Measurements from ENCODE around the gene CBR1. TPM values are rescaled to one million over a fixed set of nuclear protein-coding genes. Genes with fewer than 3 reads are reported as not detected.

CBR1 gene
- total RNA-seq, 4 donors from 2014 or later, result 159 to 406 (median 222) TPM

DNA sequence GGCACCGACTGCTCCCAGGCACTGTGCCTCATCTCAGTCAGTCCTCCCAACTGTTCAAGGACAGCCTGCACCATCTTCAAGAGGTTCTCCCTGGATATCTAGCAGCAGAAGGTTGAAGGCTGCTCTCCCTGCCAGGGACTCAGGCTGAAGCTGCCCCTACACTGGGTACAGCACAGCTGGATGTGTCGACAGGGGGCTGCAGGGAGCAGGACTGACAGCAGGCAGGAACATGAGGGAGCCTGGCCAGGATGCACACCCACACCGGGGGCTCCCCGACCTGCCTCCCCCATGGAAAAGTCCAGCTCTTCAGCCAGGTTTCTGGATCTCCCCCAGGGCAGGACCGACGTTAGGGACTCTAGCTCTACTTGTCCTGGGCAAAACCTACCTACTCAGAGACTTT lies 30.0 kb upstream of the CBR1 start:
- no peak for DNase-seq (ENCODE audit: low spot score in 2 of 2)
- TF ChIP-seq EP300 (IDR thresholded peaks at IDR 0.05) (no peak), POLR2A (IDR thresholded peaks at IDR 0.05) (no peak)
- TF ChIP-seq, protein P1, sequence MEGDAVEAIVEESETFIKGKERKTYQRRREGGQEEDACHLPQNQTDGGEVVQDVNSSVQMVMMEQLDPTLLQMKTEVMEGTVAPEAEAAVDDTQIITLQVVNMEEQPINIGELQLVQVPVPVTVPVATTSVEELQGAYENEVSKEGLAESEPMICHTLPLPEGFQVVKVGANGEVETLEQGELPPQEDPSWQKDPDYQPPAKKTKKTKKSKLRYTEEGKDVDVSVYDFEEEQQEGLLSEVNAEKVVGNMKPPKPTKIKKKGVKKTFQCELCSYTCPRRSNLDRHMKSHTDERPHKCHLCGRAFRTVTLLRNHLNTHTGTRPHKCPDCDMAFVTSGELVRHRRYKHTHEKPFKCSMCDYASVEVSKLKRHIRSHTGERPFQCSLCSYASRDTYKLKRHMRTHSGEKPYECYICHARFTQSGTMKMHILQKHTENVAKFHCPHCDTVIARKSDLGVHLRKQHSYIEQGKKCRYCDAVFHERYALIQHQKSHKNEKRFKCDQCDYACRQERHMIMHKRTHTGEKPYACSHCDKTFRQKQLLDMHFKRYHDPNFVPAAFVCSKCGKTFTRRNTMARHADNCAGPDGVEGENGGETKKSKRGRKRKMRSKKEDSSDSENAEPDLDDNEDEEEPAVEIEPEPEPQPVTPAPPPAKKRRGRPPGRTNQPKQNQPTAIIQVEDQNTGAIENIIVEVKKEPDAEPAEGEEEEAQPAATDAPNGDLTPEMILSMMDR (IDR thresholded peaks at IDR 0.05), result no peak
- Histone ChIP-seq H3K27me3 (no peaks in the 10 kb centered on the region), H3K36me3 (peaks cover 4 to 98% (median 4%) of the 10 kb centered on the region in 3 donors), H3K27ac (peak overlapping the region in 1 of 4 donors; percentile 60), H3K9me3 (no peaks in the 10 kb centered on the region), H3K4me1 (peaks cover 0 to 10% (median 0%) of the 10 kb centered on the region in 4 donors), H3K4me3 (no peak overlapping the region)
- WGBS, 2 donors, result 66 to 78% methylated on average over 6 of the region's 6 CpGs

DNA sequence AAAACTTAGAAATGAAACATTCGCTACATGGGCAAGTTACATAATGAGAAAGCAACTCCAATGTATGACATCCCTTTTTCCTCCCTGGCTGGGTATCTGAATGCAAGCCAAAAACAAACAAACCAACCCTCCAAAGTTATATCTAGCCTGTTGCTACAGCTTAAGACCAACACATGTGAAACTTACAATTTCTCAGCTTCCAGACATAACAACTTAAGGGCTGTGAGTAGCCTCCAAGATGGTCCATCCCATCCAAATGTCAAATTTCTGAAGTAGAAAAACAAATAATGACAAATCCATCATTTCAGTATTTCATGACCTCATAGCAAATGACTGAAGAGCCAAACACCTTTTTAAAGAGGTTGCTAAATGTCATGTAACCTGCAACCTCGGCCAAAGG lies 29.4 kb upstream of the CBR1 start:
- H3K4me3 ChIP-seq, result no peak overlapping the region
- H3K4me1 ChIP-seq, result peaks cover 0 to 10% (median 0%) of the 10 kb centered on the region in 4 donors
- H3K9me3 ChIP-seq, result no peaks in the 10 kb centered on the region
- no peaks in the 10 kb centered on the region for H3K27me3 ChIP-seq
- no peak for DNase-seq (ENCODE audit: low spot score in 2 of 2)
- peaks cover 4 to 98% (median 4%) of the 10 kb centered on the region in 3 donors for H3K36me3 ChIP-seq
- H3K27ac ChIP-seq, result peak overlapping the region in 1 of 4 donors; percentile 60
- WGBS, 2 donors, result 59 to 86% methylated on average over 2 of the region's 2 CpGs
- TF ChIP-seq POLR2A (IDR thresholded peaks at IDR 0.05) (no peak), EP300 (IDR thresholded peaks at IDR 0.05) (no peak)
- TF ChIP-seq, protein P1 (IDR thresholded peaks at IDR 0.05), result no peak

DNA sequence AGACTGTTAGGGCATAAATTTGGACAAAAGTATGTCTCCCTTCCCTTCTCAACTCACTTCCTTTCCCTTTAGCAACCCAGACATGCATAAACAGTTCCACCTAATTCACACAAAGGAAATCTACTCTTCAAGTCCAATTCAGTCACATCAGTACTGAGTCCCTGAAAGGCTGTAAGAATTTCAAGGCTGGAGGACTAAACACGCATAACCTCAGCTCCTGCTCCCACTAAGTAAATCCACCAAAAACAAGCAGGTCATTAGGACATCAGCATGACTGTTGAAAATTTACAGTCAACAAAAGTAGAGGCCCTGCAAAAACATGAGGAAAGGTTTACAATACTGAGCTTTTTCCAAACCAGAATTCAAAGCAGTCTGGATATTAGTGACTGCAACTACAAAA lies 27.9 kb upstream of the CBR1 start:
- Histone ChIP-seq H3K4me1 (peaks cover 0 to 10% (median 0%) of the 10 kb centered on the region in 4 donors), H3K36me3 (peaks cover 0 to 98% (median 4%) of the 10 kb centered on the region in 3 donors), H3K27me3 (no peaks in the 10 kb centered on the region), H3K9me3 (no peaks in the 10 kb centered on the region), H3K27ac (no peak overlapping the region), H3K4me3 (no peak overlapping the region)
- TF ChIP-seq, protein P1 (IDR thresholded peaks at IDR 0.05), result no peak
- TF ChIP-seq EP300 (IDR thresholded peaks at IDR 0.05) (no peak), POLR2A (IDR thresholded peaks at IDR 0.05) (no peak)
- no peak for DNase-seq (ENCODE audit: low spot score in 2 of 2)
- WGBS, 2 donors, result 77 to 89% methylated on average over 1 of the region's 1 CpG

DNA sequence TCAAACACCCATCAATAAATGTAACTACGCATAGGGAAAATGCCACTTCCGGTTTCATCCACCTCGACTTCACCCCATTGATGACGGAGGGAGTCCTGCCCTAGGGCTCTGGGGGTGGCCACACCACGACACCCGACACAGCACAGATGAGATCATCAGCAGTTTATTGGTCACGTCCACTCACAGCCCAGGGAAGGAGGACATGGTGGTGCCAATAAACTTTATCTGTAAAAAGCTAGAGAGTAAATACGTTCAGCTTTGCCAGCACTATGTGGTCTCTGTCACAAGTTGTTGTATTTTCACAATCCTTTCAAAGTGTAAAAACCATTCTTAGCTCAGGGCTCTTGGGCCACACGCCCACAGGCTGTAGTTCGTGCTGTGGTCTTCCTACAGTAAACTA lies 25.8 kb upstream of the CBR1 start:
- Histone ChIP-seq H3K27ac (no peak overlapping the region), H3K9me3 (no peaks in the 10 kb centered on the region), H3K27me3 (no peaks in the 10 kb centered on the region), H3K4me1 (peaks cover 0 to 10% (median 0%) of the 10 kb centered on the region in 4 donors), H3K4me3 (no peak overlapping the region), H3K36me3 (peaks cover 0 to 98% (median 4%) of the 10 kb centered on the region in 3 donors)
- TF ChIP-seq POLR2A (IDR thresholded peaks at IDR 0.05) (no peak), EP300 (IDR thresholded peaks at IDR 0.05) (no peak)
- TF ChIP-seq, protein P1 (IDR thresholded peaks at IDR 0.05), result no peak
- 66 to 71% methylated on average over 10 of the region's 10 CpGs for WGBS, 2 donors
- DNase-seq (ENCODE audit: low spot score in 2 of 2), result no peak

DNA sequence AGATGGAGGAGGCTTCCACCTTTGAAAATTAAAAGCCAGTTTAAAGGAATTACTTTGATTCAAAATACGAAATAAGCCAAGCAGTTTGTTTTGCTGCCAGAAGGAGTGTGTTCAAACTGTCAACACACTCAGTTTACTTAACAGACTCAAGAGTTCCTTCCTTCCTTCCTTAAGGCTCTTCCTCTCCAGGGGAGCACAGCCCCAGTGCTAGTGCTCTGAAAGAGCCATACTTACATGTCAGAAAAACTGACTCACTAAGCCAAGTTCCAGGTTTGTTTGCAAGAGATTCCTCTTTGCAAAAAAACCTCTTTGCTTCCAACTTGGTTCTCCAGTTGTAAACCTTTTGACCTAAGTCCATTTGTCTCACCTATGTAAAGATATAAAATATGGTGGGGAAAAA lies 23.8 kb upstream of the CBR1 start:
- Histone ChIP-seq H3K4me3 (no peak overlapping the region), H3K36me3 (peaks cover 0 to 99% (median 4%) of the 10 kb centered on the region in 3 donors), H3K4me1 (no peaks in the 10 kb centered on the region), H3K27me3 (no peaks in the 10 kb centered on the region), H3K9me3 (no peaks in the 10 kb centered on the region), H3K27ac (no peak overlapping the region)
- WGBS, 2 donors, result 58 to 85% methylated on average over 1 of the region's 1 CpG
- TF ChIP-seq EP300 (IDR thresholded peaks at IDR 0.05), result no peak
- TF ChIP-seq, protein P1 (IDR thresholded peaks at IDR 0.05), result no peak
- TF ChIP-seq POLR2A (IDR thresholded peaks at IDR 0.05), result no peak
- DNase-seq (ENCODE audit: low spot score in 2 of 2), result no peak
